Stomach (tissue), 4 donors: Measurements from ENCODE around the gene CDK10.

Source experiments
- EP300 ChIP-seq: sonication (generic); formaldehyde crosslinking; IDR thresholded peaks from one replicate; pipeline ENCODE4 v1.6.1; 2017; ENCODE audit warnings: antibody characterized with exemption
- POLR2A ChIP-seq, 4 donors: fragments of 450-650 bp; IDR thresholded peaks; one replicate each; pipeline ENCODE4 v1.6.1; 2016; ENCODE audit warnings: antibody characterized with exemption in 4 of 4, control low read depth in 2 of 4, mild to moderate bottlenecking in 1 of 4, moderate library complexity in 1 of 4
- POLR2AphosphoS5 ChIP-seq, 3 donors: sonication (generic); formaldehyde crosslinking; IDR thresholded peaks; one replicate each; pipeline ENCODE4 v1.6.1; 2016; ENCODE audit warnings: antibody characterized with exemption in 3 of 3
- TF ChIP-seq, protein P1 (sequence below), 7 experiments: fragments of 450-650 bp in 4 of 7; fragments of 200-600 bp in 3 of 7; sonication (generic) in 3 of 7; IDR thresholded peaks; one replicate each; pipeline ENCODE4 v1.5.1; 2016 to 2019; ENCODE audit warnings: antibody characterized with exemption in 7 of 7, control low read depth in 2 of 7, mild to moderate bottlenecking in 1 of 7

DNA sequence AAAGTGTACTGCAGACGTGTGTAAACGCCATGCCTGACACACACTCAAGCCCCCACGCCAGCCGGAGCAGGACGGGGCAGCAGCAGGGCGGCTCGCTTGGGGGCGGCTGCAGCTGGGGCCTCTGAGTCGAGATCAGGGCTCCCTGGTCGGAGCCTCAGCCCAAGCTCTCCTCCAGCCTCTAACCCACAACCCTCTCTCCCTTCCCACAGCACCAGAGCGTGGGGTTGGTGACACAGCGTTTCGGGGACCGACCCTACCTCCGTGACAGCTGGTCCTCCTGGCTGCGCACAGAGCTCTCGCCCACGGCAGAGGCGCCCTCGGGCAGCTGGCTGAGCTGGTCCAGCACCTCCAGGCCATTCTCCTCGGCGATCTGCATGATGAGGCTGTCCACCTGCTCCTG, 40.2 kb upstream of the CDK10 start:
- TF ChIP-seq, protein P1, sequence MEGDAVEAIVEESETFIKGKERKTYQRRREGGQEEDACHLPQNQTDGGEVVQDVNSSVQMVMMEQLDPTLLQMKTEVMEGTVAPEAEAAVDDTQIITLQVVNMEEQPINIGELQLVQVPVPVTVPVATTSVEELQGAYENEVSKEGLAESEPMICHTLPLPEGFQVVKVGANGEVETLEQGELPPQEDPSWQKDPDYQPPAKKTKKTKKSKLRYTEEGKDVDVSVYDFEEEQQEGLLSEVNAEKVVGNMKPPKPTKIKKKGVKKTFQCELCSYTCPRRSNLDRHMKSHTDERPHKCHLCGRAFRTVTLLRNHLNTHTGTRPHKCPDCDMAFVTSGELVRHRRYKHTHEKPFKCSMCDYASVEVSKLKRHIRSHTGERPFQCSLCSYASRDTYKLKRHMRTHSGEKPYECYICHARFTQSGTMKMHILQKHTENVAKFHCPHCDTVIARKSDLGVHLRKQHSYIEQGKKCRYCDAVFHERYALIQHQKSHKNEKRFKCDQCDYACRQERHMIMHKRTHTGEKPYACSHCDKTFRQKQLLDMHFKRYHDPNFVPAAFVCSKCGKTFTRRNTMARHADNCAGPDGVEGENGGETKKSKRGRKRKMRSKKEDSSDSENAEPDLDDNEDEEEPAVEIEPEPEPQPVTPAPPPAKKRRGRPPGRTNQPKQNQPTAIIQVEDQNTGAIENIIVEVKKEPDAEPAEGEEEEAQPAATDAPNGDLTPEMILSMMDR (IDR thresholded peaks at IDR 0.05) = no peak
- TF ChIP-seq POLR2AphosphoS5 (IDR thresholded peaks at IDR 0.05) (no peak), POLR2A (IDR thresholded peaks at IDR 0.05) (no peak), EP300 (no peak)
